Kidney (tissue), 14 donors: ENCODE measurements around the gene TESK1. TPM values are rescaled to one million over a fixed set of nuclear protein-coding genes. Genes with fewer than 3 reads are reported as not detected.

Experiments used
- DNase-seq, 5 donors: peaks; one replicate each; pipeline ENCODE4 v3.0.0-alpha.2; 2013 to 2020
- FAIRE-seq: peaks from 2 replicates; lab custom pipeline; 2012; peaks lifted over from hg19 to GRCh38; lab: Jason Lieb, UNC
- H3K27ac ChIP-seq, 2 donors: one replicate each; pipeline ENCODE4 v1.7.0; 2013; ENCODE audit warnings: low read depth in 2 of 2, low read length in 2 of 2, inconsistent platforms in 1 of 2
- H3K27me3 ChIP-seq: one replicate; pipeline ENCODE4 v1.7.1; 2013; ENCODE audit warnings: low read length, inconsistent platforms; ENCODE audit not compliant: control insufficient read depth, insufficient read depth
- H3K36me3 ChIP-seq, 3 donors: one replicate each; pipeline versions ENCODE4 v1.7.0 to v1.7.1; 2013; ENCODE audit warnings: low read length in 3 of 3, control low read depth in 1 of 3, inconsistent platforms in 1 of 3; ENCODE audit not compliant: insufficient read depth in 3 of 3, control insufficient read depth in 2 of 3
- H3K4me1 ChIP-seq, 3 donors: one replicate each; pipeline versions ENCODE4 v1.7.0 to v1.7.1; 2013; ENCODE audit warnings: low read length in 3 of 3, inconsistent platforms in 1 of 3, low read depth in 1 of 3; ENCODE audit not compliant: control insufficient read depth in 2 of 3, insufficient read depth in 2 of 3
- H3K4me3 ChIP-seq, 3 donors: one replicate each; pipeline versions ENCODE4 v1.7.0 to v1.8.1; 2013; ENCODE audit warnings: low read length in 3 of 3, control low read depth in 1 of 3, inconsistent platforms in 1 of 3
- H3K9ac ChIP-seq, 3 donors: one replicate each; pipeline versions ENCODE4 v1.7.0 to v1.7.1; 2013; ENCODE audit warnings: low read length in 3 of 3, control low read depth in 1 of 3, inconsistent platforms in 1 of 3
- H3K9me3 ChIP-seq, 3 donors: one replicate each; pipeline versions ENCODE4 v1.7.0 to v1.7.1; 2013; ENCODE audit warnings: low read length in 3 of 3, control low read depth in 1 of 3, inconsistent platforms in 1 of 3; ENCODE audit not compliant: control insufficient read depth in 2 of 3, insufficient read depth in 1 of 3
- intact Hi-C: fragments of 100-400 bp; cut with DNase I; formaldehyde crosslinking; loops from one replicate; pipeline ENCODE4 v1.11.1; 2022
- polyA plus RNA-seq: library from polyadenylated mRNA; stranded (reverse); fragments of 350-450 nt; fragmentation: Illumina TruSeq; extraction: RNeasy Lipid Tissue Mini Kit (QIAGEN cat#74804); gene quantifications from one replicate; pipeline ENCODE4 v1.2.3, GENCODE V29; 2014; ENCODE audit warnings: low read depth, low replicate concordance; ENCODE audit not compliant: insufficient read depth
- total RNA-seq: library from RNA; stranded (reverse); fragmentation: NEBNext Ultra II Directional; extraction: Animal tissue kit (Norgen Biotek cat#: 25700); gene quantifications from one replicate; pipeline ENCODE4 v1.2.1, GENCODE V29; 2021
- TF ChIP-seq, protein P1 (sequence below): IDR thresholded peaks from 3 replicates; pipeline ENCODE4 v1.5.1; 2012; ENCODE audit warnings: mild to moderate bottlenecking, moderate library complexity, borderline replicate concordance; ENCODE audit not compliant: insufficient read depth; ENCODE audit errors: extremely low read depth
- donor health status: control.
- donor health status: control.
- donor health status: control.
- donor health status: control.
- donor health status: control.
- donor health status: DM: yes; HTN: yes; CAD: no.
- donor health status: Normal renal cell carcinoma (clear cell type).

Gene TESK1
- total and polyA plus RNA-seq, 2 donors from 2014 or later, result 34.6 to 35.8 TPM

DNA sequence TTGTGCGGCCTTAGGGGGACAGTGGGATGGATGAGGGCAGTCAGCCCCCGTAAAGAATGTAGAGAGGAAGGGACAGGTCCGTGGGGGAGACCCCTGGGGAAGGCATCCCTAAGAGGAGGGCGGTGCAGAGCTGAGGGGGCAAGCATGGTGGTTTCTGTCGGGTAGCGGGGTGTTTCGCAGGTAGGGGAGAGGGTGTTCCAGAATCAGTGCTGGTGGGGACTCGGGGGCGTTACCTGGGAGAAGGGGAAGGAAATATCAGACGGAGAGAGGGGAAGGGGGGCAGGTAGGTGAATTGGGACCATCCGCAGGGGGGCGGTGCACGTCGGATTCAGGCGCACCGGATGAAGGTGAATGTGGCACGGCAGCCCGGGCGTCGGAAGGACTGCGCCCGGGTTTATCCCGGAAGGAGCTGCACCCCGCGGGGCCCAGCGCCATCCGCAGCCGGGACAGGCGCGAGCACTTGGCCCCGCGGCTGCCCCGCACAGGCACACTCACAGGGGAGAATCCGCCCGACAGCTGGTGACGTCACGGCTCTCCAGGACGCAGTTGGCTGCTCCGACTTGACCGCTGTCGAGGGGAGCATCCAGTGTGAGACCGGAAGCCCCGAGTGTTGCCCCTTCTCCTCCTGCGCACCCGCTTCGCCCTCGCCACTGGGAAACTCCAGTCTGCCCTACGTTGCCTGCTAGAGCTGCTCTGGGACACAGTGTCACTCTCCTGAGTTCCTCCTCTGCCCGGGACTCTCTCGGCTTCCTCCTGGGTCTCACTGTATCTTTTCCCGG is 11.8 kb downstream of the TESK1 start:
- Histone ChIP-seq H3K4me1 (peaks cover 0 to 10% (median 0%) of the 10 kb centered on the region in 3 donors), H3K36me3 (no peaks in the 10 kb centered on the region), H3K27ac (no peak overlapping the region), H3K9ac (peak overlapping the region in 2 of 3 donors; percentile 42 to 51), H3K27me3 (peaks cover 5% of the 10 kb centered on the region), H3K4me3 (peak overlapping the region; percentile 37 to 61 (median 58)), H3K9me3 (no peaks in the 10 kb centered on the region)
- TF ChIP-seq, protein P1, sequence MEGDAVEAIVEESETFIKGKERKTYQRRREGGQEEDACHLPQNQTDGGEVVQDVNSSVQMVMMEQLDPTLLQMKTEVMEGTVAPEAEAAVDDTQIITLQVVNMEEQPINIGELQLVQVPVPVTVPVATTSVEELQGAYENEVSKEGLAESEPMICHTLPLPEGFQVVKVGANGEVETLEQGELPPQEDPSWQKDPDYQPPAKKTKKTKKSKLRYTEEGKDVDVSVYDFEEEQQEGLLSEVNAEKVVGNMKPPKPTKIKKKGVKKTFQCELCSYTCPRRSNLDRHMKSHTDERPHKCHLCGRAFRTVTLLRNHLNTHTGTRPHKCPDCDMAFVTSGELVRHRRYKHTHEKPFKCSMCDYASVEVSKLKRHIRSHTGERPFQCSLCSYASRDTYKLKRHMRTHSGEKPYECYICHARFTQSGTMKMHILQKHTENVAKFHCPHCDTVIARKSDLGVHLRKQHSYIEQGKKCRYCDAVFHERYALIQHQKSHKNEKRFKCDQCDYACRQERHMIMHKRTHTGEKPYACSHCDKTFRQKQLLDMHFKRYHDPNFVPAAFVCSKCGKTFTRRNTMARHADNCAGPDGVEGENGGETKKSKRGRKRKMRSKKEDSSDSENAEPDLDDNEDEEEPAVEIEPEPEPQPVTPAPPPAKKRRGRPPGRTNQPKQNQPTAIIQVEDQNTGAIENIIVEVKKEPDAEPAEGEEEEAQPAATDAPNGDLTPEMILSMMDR, result no peak
- intact Hi-C loops, result no loop called here
- FAIRE-seq, result no peak
- peak; percentile 70 to 91 (median 82) for DNase-seq

- peaks cover 5% of the 10 kb centered on the region for H3K27me3 ChIP-seq
- no peaks in the 10 kb centered on the region for H3K9me3 ChIP-seq
- TF ChIP-seq, protein P1, result no peak
- H3K27ac ChIP-seq, result no peak overlapping the region
- intact Hi-C loops, result no loop called here
- no peak for DNase-seq
- H3K9ac ChIP-seq, result peak overlapping the region in 1 of 3 donors; percentile 51
- H3K4me1 ChIP-seq, result peaks cover 0 to 10% (median 0%) of the 10 kb centered on the region in 3 donors
- no peak for FAIRE-seq
- peak overlapping the region in 2 of 3 donors; percentile 58 to 61 for H3K4me3 ChIP-seq
- H3K36me3 ChIP-seq, result no peaks in the 10 kb centered on the region
These were observed 12.5 kb downstream of the TESK1 start for GRCh38 chr9:35617548-35617947.

- intact Hi-C loops, result no loop called here
- no peak within 1 kb of the TSS for H3K27ac ChIP-seq
- peaks cover 0 to 10% (median 0%) of the 10 kb centered on the region in 3 donors for H3K4me1 ChIP-seq
- peak within 1 kb of the TSS in 2 of 3 donors; percentile 42 to 51 for H3K9ac ChIP-seq
- DNase-seq, result no peak
- TF ChIP-seq, protein P1, result no peak
- FAIRE-seq, result no peak
- peaks cover 5% of the 10 kb centered on the region for H3K27me3 ChIP-seq
- H3K9me3 ChIP-seq, result no peaks in the 10 kb centered on the region
- no peaks in the 10 kb centered on the region for H3K36me3 ChIP-seq
- peak within 1 kb of the TSS; percentile 37 to 61 (median 58) for H3K4me3 ChIP-seq
These were observed 13.3 kb downstream of the TESK1 start, which contains the start of gene CD72 for GRCh38 chr9:35618325-35618727. CD72 (minus strand) TSS chr9:35618413; CDS start chr9:35618303, 110 bp downstream.
